Small intestine (tissue), 7 donors: ENCODE results near the gene NF2. TPM values are rescaled to one million over a fixed set of nuclear protein-coding genes. Genes with fewer than 3 reads are reported as not detected.

ENCODE experiments used
- DNase-seq, 2 donors: peaks; one replicate each; pipeline versions ENCODE4 v3.0.0 to v3.0.0-alpha.2; 2013
- FAIRE-seq: peaks from 2 replicates; lab custom pipeline; 2012; peaks lifted over from hg19 to GRCh38; lab: Jason Lieb, UNC
- H3K27ac ChIP-seq, 3 donors: one replicate each; pipeline ENCODE4 v1.5.1; 2013; ENCODE audit warnings: low read length in 2 of 3, mild to moderate bottlenecking in 2 of 3, control low read depth in 1 of 3, inconsistent platforms in 1 of 3, low read depth in 1 of 3, moderate library complexity in 1 of 3
- H3K27me3 ChIP-seq, 3 donors: one replicate each; pipeline ENCODE4 v1.6.1; 2013; ENCODE audit warnings: low read length in 3 of 3, inconsistent platforms in 1 of 3; ENCODE audit not compliant: control insufficient read depth in 3 of 3, insufficient read depth in 3 of 3
- H3K36me3 ChIP-seq, 3 donors: one replicate each; pipeline ENCODE4 v1.6.1; 2013; ENCODE audit warnings: low read length in 3 of 3, inconsistent platforms in 1 of 3, low read depth in 1 of 3, mild to moderate bottlenecking in 1 of 3, moderate library complexity in 1 of 3; ENCODE audit not compliant: control insufficient read depth in 3 of 3, insufficient read depth in 2 of 3
- H3K4me1 ChIP-seq, 3 donors: one replicate each; pipeline ENCODE4 v1.6.1; 2013; ENCODE audit warnings: low read length in 2 of 3, inconsistent platforms in 1 of 3, low read depth in 1 of 3, mild to moderate bottlenecking in 1 of 3, moderate library complexity in 1 of 3; ENCODE audit not compliant: control insufficient read depth in 3 of 3, insufficient read depth in 2 of 3
- H3K4me3 ChIP-seq, 3 donors: one replicate each; pipeline ENCODE4 v1.5.1; 2013; ENCODE audit warnings: low read length in 3 of 3, control low read depth in 1 of 3, inconsistent platforms in 1 of 3, low read depth in 1 of 3, mild to moderate bottlenecking in 1 of 3, moderate library complexity in 1 of 3
- H3K9me3 ChIP-seq, 2 donors: one replicate each; pipeline ENCODE4 v1.6.1; 2013; ENCODE audit warnings: low read depth in 1 of 2, low read length in 1 of 2; ENCODE audit not compliant: control insufficient read depth in 2 of 2, insufficient read depth in 1 of 2
- WGBS, 3 donors: extraction: QIAGEN DNeasy Blood & Tissue Kit; methylation state at CpG; one replicate each; pipeline ENCODE4 v1.1.7; 2013; 5-methylcytosine and 5-hydroxymethylcytosine counted together
- polyA plus RNA-seq, 4 donors: library from polyadenylated mRNA; stranded (reverse) in 3 of 4; unstranded in 1 of 4; fragments of 200-250 nt in 3 of 4; fragments of 120-200 nt in 1 of 4; gene quantifications; one replicate each; pipeline versions ENCODE4 v1.2.1 to v1.2.3, GENCODE V29; 2013
- donor health status: healthy with polysubstance abuse.
- donor health status: control.
- donor health status: control.
- donor health status: Bipolar disorder and iron deficiency.
- donor health status: healthy.

The NF2 gene
- polyA plus RNA-seq, 4 donors, result 6.5 to 14.7 (median 9.8) TPM

- H3K4me1 ChIP-seq, result no peaks in the 10 kb centered on the region
- WGBS, 3 donors, result 93 to 94% (median 94%) methylated on average over 17 of the region's 17 CpGs
- FAIRE-seq (no peak), DNase-seq (no peak)
- no peak overlapping the region for H3K27ac ChIP-seq
- H3K9me3 ChIP-seq, result no peaks in the 10 kb centered on the region
- no peaks in the 10 kb centered on the region for H3K27me3 ChIP-seq
- H3K36me3 ChIP-seq, result peaks cover 2 to 83% (median 3%) of the 10 kb centered on the region in 3 donors
- no peak overlapping the region for H3K4me3 ChIP-seq
These were observed 136.0 kb downstream of the NF2 start for GRCh38 chr22:29739346-29739875.

GRCh38 chr22:29740216-29740615, 136.8 kb downstream of the NF2 start:
- Histone ChIP-seq H3K9me3 (no peaks in the 10 kb centered on the region), H3K36me3 (peaks cover 0 to 83% (median 3%) of the 10 kb centered on the region in 3 donors), H3K27ac (no peak overlapping the region), H3K4me1 (no peaks in the 10 kb centered on the region), H3K4me3 (no peak overlapping the region), H3K27me3 (no peaks in the 10 kb centered on the region)
- no peak for DNase-seq
- 92 to 96% (median 95%) methylated on average over 5 of the region's 5 CpGs for WGBS, 3 donors
- FAIRE-seq, result no peak

- H3K4me1 ChIP-seq, result no peaks in the 10 kb centered on the region
- no peak overlapping the region for H3K27ac ChIP-seq
- no peak for DNase-seq
- no peak overlapping the region for H3K4me3 ChIP-seq
- no peak for FAIRE-seq
- H3K27me3 ChIP-seq, result no peaks in the 10 kb centered on the region
- WGBS, 3 donors, result 84 to 88% (median 87%) methylated on average over 2 of the region's 2 CpGs
- H3K9me3 ChIP-seq, result no peaks in the 10 kb centered on the region
- H3K36me3 ChIP-seq, result peaks cover 0 to 90% (median 7%) of the 10 kb centered on the region in 3 donors
These were observed 138.5 kb downstream of the NF2 start for GRCh38 chr22:29741926-29742325.

GRCh38 chr22:29742326-29742725, 138.9 kb downstream of the NF2 start:
- Histone ChIP-seq H3K36me3 (peaks cover 2 to 91% (median 7%) of the 10 kb centered on the region in 3 donors), H3K9me3 (no peaks in the 10 kb centered on the region), H3K27me3 (no peaks in the 10 kb centered on the region), H3K4me3 (no peak overlapping the region), H3K4me1 (no peaks in the 10 kb centered on the region), H3K27ac (no peak overlapping the region)
- DNase-seq (no peak), FAIRE-seq (no peak)
- WGBS, 3 donors, result 78 to 82% (median 81%) methylated on average over 13 of the region's 13 CpGs

- peaks cover 2 to 84% (median 7%) of the 10 kb centered on the region in 3 donors for H3K36me3 ChIP-seq
- no peaks in the 10 kb centered on the region for H3K4me1 ChIP-seq
- H3K9me3 ChIP-seq, result no peaks in the 10 kb centered on the region
- WGBS, 3 donors, result 78 to 82% (median 80%) methylated on average over 8 of the region's 8 CpGs
- DNase-seq (no peak), FAIRE-seq (no peak)
- H3K27ac ChIP-seq, result no peak overlapping the region
- no peak overlapping the region for H3K4me3 ChIP-seq
- H3K27me3 ChIP-seq, result no peaks in the 10 kb centered on the region
These were observed 141.5 kb downstream of the NF2 start for GRCh38 chr22:29744902-29745301.

- H3K27me3 ChIP-seq, result no peaks in the 10 kb centered on the region
- FAIRE-seq, result no peak
- H3K9me3 ChIP-seq, result no peaks in the 10 kb centered on the region
- H3K36me3 ChIP-seq, result peaks cover 2 to 67% (median 5%) of the 10 kb centered on the region in 3 donors
- DNase-seq, result no peak
- WGBS, 3 donors, result 82 to 88% (median 84%) methylated on average over 7 of the region's 7 CpGs
- no peak overlapping the region for H3K27ac ChIP-seq
- H3K4me3 ChIP-seq, result no peak overlapping the region
- H3K4me1 ChIP-seq, result no peaks in the 10 kb centered on the region
These were observed 144.4 kb downstream of the NF2 start for GRCh38 chr22:29747832-29748231.

Other genes with a start within 250 kb of the NF2 start
- gene AP1B1, start 215.1 kb upstream of the NF2 start, polyA plus RNA-seq, result 10 to 100 TPM; 51.6 to 61.6 (median 57.6) TPM
- under 1 TPM in 2 of 4 donors, not detected in 2; 0.04 to 0.43 TPM for gene RFPL1, start 165.1 kb upstream of the NF2 start, polyA plus RNA-seq
- gene NEFH, start 123.4 kb upstream of the NF2 start, polyA plus RNA-seq, result 1 to 10 TPM in 2 of 4 donors, not detected in 2; 1.9 to 4.7 TPM
- 10 to 100 TPM; 20.3 to 27.3 (median 22.5) TPM for gene THOC5, start 49.9 kb upstream of the NF2 start, polyA plus RNA-seq
- gene NIPSNAP1, start 22.5 kb upstream of the NF2 start, polyA plus RNA-seq, result 100 to 1,000 TPM in 1 of 4 donors, 10 to 100 TPM in 3; 53.2 to 145 (median 87.2) TPM
- gene CABP7, start 116.4 kb downstream of the NF2 start, polyA plus RNA-seq, result 1 to 10 TPM in 2 of 4 donors, under 1 TPM in 2; 0.27 to 4.2 (median 1.4) TPM
- 10 to 100 TPM; 17.1 to 36.5 (median 25.4) TPM for gene ZMAT5, start 163.4 kb downstream of the NF2 start, polyA plus RNA-seq
- gene UQCR10, start 163.7 kb downstream of the NF2 start, polyA plus RNA-seq, result 100 to 1,000 TPM; 111 to 564 (median 343) TPM
- gene ASCC2, start 234.6 kb downstream of the NF2 start, polyA plus RNA-seq, result 10 to 100 TPM; 38.3 to 80.1 (median 57.9) TPM